22Rv1 (cell line): Measurements from ENCODE around the gene IL17RB.

Experiments used
- ZFX ChIP-seq: fragments of 450-650 bp; IDR thresholded peaks from 2 replicates; pipeline ENCODE4 v1.6.1; 2017; ENCODE audit warnings: antibody characterized with exemption, borderline replicate concordance
- TF ChIP-seq, protein P1 (sequence below): fragments of 450-650 bp; IDR thresholded peaks from 2 replicates; pipeline ENCODE4 v1.5.1; 2017; ENCODE audit warnings: mild to moderate bottlenecking

DNA sequence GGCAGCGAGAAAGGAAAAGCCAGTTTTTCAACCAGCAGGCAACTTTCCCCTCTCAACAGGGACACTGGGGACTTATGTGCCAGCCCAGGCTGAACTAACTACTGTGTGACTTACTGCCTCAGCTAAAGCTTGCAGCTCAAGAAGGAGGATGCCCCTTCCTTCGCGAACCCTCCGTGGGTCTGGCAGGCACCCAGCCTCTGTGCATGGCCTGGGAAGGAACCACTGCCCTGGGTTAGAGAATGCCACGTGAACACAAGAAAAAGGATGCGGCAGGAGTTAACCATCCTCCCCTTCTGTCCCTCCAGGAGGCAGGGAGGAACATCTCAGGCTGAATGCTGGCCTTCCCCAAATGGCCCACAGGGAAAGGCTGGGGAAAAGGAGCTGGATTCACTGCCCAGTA is 29.2 kb upstream of the IL17RB start:
- no peak for TF ChIP-seq ZFX
- TF ChIP-seq, protein P1, sequence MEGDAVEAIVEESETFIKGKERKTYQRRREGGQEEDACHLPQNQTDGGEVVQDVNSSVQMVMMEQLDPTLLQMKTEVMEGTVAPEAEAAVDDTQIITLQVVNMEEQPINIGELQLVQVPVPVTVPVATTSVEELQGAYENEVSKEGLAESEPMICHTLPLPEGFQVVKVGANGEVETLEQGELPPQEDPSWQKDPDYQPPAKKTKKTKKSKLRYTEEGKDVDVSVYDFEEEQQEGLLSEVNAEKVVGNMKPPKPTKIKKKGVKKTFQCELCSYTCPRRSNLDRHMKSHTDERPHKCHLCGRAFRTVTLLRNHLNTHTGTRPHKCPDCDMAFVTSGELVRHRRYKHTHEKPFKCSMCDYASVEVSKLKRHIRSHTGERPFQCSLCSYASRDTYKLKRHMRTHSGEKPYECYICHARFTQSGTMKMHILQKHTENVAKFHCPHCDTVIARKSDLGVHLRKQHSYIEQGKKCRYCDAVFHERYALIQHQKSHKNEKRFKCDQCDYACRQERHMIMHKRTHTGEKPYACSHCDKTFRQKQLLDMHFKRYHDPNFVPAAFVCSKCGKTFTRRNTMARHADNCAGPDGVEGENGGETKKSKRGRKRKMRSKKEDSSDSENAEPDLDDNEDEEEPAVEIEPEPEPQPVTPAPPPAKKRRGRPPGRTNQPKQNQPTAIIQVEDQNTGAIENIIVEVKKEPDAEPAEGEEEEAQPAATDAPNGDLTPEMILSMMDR, result no peak
